ENCODE measurements around the gene KIF1B.
"Not testable (repeated sequence)": the region's sequence is repeated elsewhere in the genome, so short reads cannot be mapped to it uniquely, and the experiment has no call there.

The KIF1B gene

GRCh38 chr1:10339815-10340214 is 129.4 kb downstream of the KIF1B start:
- DNase-seq, result no peak

- no peak for DNase-seq
Measured at GRCh38 chr1:10340930-10341590, 130.7 kb downstream of the KIF1B start.

GRCh38 chr1:10347109-10347508 is 136.7 kb downstream of the KIF1B start:
- no peak for DNase-seq

GRCh38 chr1:10353282-10353681 is 142.9 kb downstream of the KIF1B start:
- DNase-seq, result no peak

- DNase-seq, result no peak
Measured at GRCh38 chr1:10353693-10354092, 143.3 kb downstream of the KIF1B start.

- DNase-seq, result no peak
Measured at GRCh38 chr1:10360045-10360444, 149.7 kb downstream of the KIF1B start.

GRCh38 chr1:10361515-10361914 is 151.1 kb downstream of the KIF1B start:
- no peak for DNase-seq

GRCh38 chr1:10368194-10368593 is 157.8 kb downstream of the KIF1B start:
- DNase-seq, result no peak

- no peak for DNase-seq
Measured at GRCh38 chr1:10374442-10374860, 164.1 kb downstream of the KIF1B start.

GRCh38 chr1:10377365-10378029 is 167.1 kb downstream of the KIF1B start:
- not testable (repeated sequence) for DNase-seq

- DNase-seq, result no peak
Measured at GRCh38 chr1:10378081-10378841, 167.9 kb downstream of the KIF1B start.

GRCh38 chr1:10379101-10379620 is 168.8 kb downstream of the KIF1B start:
- no peak for DNase-seq

GRCh38 chr1:10379676-10380075 is 169.3 kb downstream of the KIF1B start:
- DNase-seq, result no peak

GRCh38 chr1:10380594-10381275 is 170.4 kb downstream of the KIF1B start:
- no peak for DNase-seq

- DNase-seq, result no peak
Measured at GRCh38 chr1:10383630-10384029, 173.3 kb downstream of the KIF1B start.

GRCh38 chr1:10384219-10384618 is 173.8 kb downstream of the KIF1B start:
- DNase-seq, result no peak

GRCh38 chr1:10386761-10387676 is 176.6 kb downstream of the KIF1B start:
- DNase-seq, result no peak

GRCh38 chr1:10387677-10388386 is 177.5 kb downstream of the KIF1B start:
- no peak for DNase-seq

- DNase-seq, result no peak
Measured at GRCh38 chr1:10388387-10388715, 178.0 kb downstream of the KIF1B start.

GRCh38 chr1:10389271-10389973 is 179.1 kb downstream of the KIF1B start:
- no peak for DNase-seq

- DNase-seq, result no peak
Measured at GRCh38 chr1:10396870-10397269, 186.5 kb downstream of the KIF1B start.
